ENCODE data around the gene ZNF385A.
A peak's percentile ranks its signal among the peaks of the same experiment; 100 is the strongest.
"Not testable (repeated sequence)": the region's sequence is repeated elsewhere in the genome, so short reads cannot be mapped to it uniquely, and the experiment has no call there.

Gene ZNF385A

GRCh38 chr12:54352891-54353874, 31.4 kb downstream of the ZNF385A start:
- peak; percentile 82 for DNase-seq

GRCh38 chr12:54352022-54352531, 32.5 kb downstream of the ZNF385A start:
- peak; percentile 90 for DNase-seq

DNA sequence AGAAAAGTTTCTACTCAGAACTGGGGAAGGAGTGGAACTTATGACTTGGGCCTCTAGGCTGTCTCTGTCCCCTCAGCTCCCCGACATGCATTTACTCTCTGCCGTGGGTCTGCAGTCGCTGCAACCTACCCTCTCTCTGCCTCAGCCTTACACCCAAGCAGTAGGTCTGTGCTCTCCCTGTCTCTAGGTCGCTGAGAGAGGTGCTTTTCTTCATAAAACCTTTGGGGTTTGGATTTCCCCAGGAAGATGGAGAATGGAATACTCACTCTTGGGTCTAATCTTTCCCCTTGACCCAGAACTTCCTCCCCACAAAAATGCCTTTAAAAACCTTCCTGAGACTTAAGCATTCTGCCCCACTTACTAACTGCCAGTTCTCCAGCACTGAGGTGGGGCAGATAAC, 33.2 kb downstream of the ZNF385A start:
- no peak for DNase-seq

DNA sequence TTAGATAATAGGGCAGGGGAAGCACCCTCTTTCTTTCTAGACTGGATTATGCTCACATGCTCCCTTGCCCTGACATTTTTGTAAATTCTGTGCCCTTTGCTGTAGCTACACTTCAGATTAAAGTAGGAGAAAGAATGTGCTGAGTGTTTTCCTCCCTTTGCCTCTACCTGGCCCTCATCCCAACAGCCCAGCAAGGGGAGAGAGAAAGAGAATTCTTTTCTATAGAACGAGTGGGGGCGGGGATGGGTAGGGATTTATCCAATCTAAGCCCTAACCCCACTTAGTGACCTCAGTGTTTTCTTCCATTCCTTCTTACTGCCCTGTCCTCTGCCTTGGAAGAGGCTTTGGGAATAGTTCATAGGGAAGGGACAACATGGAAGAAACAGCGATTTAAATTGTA, 33.8 kb downstream of the ZNF385A start:
- no peak for DNase-seq

GRCh38 chr12:54349679-54350078, 34.9 kb downstream of the ZNF385A start:
- DNase-seq = no peak

DNA sequence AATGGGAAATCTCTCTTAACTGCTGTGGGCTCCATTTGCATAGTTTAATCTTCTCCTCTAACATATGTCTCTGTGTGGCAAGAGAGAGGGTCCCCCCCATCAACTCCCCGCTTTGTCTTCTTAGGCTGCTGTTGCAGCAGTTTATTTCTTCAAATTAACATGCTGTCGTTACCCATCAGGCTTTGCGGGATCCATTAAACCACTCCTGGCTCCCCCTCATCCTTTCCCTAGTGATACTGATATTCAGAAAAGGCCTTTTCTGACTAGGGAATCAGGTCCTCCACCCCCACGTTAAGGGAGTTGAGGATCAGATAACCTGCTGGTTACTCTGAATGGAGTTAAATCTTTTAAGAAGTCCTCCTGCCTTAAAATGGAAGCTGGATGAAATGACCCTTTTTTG, 35.5 kb downstream of the ZNF385A start:
- no peak for DNase-seq

GRCh38 chr12:54341378-54342300, 42.9 kb downstream of the ZNF385A start:
- no peak for DNase-seq

DNA sequence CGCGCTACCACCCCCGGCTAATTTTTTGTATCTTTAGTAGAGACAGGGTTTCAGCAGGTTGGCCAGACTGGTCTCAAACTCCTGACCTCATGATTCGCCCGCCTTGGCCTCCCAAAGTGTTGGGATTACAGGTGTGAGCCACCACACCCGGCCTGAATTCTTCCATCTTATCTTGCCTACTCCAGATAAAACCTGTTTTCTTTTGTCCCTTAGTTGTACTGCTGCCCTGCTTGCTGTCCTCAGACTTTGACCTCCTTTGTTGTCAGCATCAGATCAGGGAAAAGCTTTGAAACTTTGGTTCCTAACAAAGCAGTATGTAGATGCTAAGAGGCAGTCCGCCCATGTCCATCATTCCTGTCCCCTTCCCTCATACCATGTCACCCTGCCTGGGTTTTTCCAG, 43.7 kb downstream of the ZNF385A start:
- DNase-seq = no peak

DNA sequence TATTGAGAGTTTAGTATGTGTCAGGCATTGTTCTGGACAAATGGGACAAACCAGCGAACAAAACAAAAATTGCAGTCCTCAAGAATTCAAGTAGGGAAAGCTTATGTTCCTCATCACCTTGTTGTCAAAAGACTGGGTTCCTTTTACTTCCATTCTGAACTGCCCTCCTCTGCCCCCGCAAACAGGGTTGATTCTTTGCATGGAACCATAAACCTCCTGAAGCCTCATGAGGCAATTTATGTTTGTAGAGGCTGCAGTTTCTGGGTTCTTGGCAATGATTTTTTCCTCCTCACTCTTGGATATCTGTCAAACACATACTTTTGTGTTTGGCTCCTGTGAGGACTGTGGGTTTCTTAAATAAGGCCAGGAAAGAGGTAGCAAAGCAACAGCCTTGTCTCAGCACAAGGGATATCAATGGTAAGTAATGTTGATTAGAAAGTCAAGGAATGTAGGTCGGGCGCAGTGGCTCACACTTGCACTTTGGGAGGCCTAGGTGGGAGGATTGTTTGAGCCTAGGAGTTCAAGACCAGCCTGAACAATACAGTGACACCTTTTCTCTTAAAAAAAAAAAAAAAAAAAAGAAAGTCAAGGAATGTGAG, 45.7 kb downstream of the ZNF385A start:
- DNase-seq = no peak

DNA sequence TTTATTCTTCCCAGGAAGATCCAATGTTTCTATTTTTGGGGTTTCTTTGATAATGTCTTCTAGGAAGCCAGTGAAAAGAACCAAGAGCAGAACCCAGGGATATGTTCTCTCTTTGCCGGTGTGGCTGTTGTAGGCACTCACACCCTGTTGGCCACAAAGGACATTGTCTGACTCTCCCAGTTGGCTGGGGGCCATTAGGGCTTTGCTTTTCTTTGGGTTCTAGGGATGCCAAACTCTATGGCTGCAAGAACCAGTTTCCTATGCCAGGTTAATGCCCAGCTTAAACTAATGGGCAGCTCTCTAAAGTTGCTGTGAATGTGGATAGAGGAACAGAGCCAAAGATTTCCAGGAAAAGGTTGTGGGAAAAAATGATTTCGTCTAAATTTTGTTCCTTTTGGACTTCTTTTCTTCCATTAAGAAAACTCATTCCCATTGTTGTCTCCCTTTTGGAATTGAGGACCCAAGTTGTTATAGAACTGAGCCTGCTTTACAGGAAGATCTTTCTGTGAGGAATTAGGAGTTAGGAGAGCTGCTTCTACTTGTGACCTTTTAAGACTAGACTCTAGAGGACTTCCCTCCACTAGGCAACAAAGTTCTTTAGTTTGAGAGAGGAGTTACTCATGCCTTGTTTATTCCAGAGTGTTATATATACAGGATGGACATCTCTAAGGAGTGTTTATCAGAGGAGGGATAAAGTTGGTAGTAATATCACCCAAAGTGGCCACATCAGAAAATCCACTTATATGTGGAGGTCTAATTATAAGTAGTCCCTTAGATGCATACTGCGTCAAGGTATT, 46.5 kb downstream of the ZNF385A start:
- DNase-seq = no peak

DNA sequence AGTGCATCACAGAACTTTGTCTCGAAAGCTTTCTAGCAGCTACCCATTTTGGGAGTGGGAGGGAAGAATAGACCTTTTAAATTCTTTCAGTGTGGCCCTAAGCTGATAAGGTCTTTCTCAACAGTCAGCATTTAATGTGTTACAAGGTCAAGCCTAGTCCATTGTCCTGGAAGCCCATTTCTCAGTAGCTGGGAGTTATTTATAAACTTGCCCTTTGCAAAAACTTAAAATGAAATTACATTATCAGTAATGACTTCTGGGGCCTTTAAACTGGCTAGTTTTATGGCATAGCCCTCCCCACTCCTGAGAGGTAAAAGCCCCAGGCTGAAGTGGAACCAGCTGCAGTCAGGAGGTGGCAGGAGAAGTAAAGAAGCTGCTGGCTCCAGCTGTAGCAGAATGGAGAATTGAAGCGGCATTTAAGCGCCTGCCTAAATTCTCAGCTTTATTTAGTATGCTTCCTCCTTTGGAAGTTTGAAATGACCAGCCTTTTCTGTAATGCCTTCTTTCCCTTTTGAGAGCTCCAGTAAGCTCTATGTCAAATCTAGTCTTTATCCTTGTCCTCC, 47.2 kb downstream of the ZNF385A start:
- peak; percentile 34 for DNase-seq

GRCh38 chr12:54333420-54334034, 51.0 kb downstream of the ZNF385A start:
- no peak for DNase-seq

- DNase-seq = no peak
These were observed 53.1 kb downstream of the ZNF385A start for GRCh38 chr12:54331461-54331860.

DNA sequence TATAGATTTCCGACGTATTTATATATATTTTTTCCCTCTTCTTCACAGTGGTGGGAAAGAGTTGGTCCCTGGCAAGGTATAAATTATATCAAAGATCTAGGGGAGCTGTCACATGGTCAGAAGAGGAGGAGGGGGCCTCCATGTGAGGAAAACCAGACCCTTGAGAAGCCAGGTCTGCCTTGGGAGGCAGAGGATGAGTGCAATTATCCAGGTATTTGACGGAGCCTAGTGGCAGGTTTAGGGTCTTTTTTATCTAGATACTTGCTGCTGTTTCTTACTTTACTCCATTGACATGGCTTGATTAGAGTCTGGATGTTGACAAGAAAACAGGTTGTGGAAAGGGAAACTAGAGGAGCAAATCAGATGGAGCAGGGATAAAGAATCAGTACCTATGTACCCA, 54.1 kb downstream of the ZNF385A start:
- no peak for DNase-seq

DNA sequence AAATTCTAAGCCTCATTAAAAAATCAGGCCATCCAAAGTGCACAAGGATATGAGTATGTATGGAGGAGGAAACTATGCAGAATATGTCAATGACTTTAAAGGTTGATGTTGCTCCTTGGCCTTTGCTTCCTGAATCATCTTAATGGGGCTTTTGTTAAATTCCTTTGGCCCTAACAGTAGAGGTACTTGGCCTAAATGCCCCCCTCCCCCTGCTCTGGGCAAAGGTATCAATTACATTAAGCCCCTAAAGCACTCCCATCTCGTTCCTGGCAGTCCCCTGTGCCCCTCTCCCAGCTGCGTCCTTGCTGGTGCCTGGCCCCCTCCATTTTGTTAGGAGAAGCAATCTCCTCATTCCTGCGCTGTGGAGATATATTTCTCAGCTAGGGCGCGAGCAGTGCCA, 54.8 kb downstream of the ZNF385A start:
- DNase-seq = peak; percentile 38

DNA sequence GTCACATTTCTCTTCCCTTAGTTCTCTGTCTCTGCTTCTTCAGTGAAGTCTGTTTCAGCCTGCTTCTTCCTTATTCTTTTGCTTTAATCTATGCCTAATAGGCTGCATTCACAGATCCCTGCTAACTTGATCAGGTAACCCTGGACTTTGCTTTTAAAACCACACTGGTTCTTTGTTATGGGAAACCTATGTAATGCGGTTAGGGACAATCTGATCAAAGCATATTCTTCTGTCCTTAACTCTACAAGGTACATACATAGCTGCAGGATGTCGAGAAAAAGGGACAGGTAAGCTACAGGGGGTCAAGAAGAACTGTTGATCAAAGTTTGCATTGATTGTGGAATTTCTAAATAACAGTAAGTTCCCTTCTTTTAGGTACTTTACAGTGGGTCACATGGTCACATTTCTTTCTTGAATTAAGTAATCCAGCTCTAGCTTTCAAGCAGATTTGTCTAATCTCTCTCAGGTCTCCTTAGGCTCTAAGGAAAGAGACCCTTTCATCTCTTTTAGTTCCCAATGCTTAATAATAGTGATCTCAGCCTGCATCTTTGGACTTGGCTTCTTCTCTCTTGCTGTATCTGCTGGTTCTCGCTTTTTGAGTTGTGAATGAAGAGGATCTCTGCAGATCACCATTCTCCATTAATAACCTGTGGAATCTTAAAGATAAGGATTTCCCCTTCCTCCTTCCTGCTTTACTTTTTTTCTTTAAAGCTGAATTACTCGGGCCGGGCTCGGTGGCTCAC, 55.8 kb downstream of the ZNF385A start:
- no peak for DNase-seq

GRCh38 chr12:54325442-54326109, 59.0 kb downstream of the ZNF385A start:
- not testable (repeated sequence) for DNase-seq

DNA sequence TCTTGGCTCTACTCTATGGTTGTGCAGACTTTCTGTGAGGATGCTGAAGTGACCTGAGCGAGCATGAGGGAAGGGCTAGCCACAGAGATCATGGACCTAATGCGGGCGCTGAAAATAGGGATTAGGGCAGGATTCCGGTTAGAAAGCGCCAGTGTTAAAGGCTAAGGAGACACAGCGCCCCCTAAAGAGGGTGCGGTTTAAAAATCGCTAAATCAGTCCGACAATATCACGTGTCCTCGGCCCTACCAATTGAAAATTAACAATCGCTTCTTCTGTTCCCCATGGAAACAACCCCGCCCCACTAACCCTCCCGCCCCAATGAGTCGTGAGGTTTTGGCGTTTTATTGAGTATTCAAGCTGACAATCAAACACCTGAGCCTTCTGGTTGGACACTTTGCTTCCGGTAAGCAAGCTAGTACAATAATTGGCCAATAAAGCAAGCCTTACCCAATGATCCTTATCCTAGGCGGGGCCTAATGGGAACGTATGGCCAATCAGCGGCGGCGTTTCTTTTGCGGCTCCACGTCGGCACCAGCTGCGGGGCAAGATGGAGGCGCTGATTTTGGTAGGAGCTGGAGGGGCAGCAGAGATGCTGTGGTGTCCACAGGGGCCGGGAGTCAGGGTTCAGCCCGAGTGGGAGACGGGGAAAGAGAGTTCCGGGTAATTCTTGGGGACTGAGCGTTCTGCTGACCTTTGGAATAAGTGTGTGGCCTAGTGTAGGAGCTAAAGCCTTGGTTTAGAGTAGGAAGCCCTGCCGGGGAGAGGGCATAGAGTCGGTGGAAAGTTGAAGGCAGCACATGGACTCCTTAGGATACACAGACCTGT, 59.7 kb downstream of the ZNF385A start, which contains the start of gene COPZ1:
Gene COPZ1 (plus strand): TSS at position 515 of the 825 bp plus-strand sequence. CDS start 33 bp downstream, at position 548.
- peak; percentile 95 for DNase-seq

DNA sequence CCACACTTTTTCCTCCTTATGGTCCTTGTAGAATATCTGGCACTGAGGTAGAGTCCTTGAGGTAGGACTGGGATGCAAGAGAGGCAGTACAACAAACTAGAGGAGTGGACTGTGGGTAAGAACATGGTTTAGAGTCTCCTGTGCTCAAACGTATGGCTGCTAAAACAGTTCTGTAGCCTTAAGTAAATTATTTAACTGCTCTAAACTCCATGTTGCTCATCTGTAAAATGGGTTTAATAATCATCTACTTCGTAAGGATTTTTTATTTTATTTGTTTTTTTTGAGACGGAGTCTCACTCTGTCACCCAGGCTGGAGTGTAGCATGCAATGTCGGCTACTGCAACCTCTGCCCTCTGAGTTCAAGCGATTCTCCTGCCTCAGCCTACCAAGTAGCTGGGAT, 63.2 kb downstream of the ZNF385A start:
- no peak for DNase-seq
